GM18909 (cell line): Measurements from ENCODE around the gene DNAJC21.
"Not testable (repeated sequence)": the region's sequence is repeated elsewhere in the genome, so short reads cannot be mapped to it uniquely, and the experiment has no call there.

Experiments
- ATAC-seq: cut with Tn5 transposase; IDR thresholded peaks from one replicate; pipeline ENCODE4 v1.9.1; 2021; ENCODE audit warnings: mild to moderate bottlenecking; ENCODE audit not compliant: unreplicated experiment, poor library complexity

The DNAJC21 gene

GRCh38 chr5:34971655-34972054, 42.3 kb downstream of the DNAJC21 start:
- not testable (repeated sequence) for ATAC-seq

- no peak for ATAC-seq
These were observed 47.0 kb downstream of the DNAJC21 start for GRCh38 chr5:34976347-34976746.

DNA sequence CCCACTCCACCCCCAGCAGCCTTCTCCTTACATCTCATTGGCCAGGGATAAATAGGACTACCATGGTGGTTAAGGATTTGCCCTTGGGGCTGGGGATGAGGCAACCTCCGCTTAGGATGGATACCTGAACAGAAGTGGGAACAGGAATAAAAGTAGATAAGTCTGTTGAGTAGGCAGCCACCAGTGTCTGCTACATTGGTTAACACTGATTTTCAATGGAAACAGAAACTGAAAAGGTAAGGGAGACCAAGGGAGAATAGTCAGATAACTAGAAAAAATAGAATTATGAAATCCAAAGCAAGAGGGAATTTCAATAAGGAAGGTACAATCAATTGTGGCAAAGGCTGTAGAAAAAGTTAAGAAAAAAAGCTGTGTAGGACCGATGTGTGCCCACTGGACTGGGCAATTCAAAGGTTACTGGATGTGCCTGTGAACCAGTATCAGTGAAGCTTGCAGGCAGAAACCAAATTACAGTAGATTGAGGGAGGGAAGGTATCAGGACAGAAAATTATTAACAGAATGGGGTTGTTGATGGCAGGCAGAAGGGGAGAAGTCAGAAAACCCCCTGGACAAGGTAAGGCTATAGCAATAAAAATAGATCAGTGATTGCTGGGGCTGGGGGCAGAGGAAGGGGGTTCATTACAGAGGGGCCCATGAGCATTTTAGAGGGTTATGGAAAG, 48.7 kb downstream of the DNAJC21 start:
- ATAC-seq = peak; percentile 95

GRCh38 chr5:34978681-34979080, 49.3 kb downstream of the DNAJC21 start:
- ATAC-seq = peak; percentile 62

- ATAC-seq = no peak
These were observed 53.5 kb downstream of the DNAJC21 start for GRCh38 chr5:34982823-34983222.

- no peak for ATAC-seq
These were observed 57.6 kb downstream of the DNAJC21 start for GRCh38 chr5:34986965-34987364.

GRCh38 chr5:34991486-34992238, 62.3 kb downstream of the DNAJC21 start:
- no peak for ATAC-seq

DNA sequence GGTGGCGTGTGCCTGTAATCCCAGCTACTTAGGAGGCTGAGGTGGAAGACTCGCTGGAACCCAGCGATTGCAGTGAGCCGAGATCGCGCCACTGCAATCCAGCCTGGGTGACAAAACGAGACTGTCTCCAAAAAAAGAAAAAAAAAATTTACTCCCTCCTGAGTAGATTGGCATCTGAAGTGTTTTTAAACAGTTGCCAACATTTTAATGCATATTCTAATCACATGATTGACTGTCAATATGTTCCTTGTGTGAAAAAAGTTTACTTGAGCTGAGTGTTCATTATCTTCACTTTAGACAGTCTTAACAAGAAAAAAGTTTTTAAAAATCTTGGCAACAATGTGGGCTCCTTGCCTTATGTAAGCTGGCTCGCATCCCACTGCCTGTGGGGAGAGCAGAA, 64.6 kb downstream of the DNAJC21 start:
- ATAC-seq = no peak

GRCh38 chr5:34996261-34996660, 66.9 kb downstream of the DNAJC21 start:
- ATAC-seq = no peak

GRCh38 chr5:34998058-34998789, 68.9 kb downstream of the DNAJC21 start:
- ATAC-seq = no peak

- ATAC-seq = no peak
These were observed 72.5 kb downstream of the DNAJC21 start for GRCh38 chr5:35001842-35002241.

- ATAC-seq = no peak
These were observed 73.1 kb downstream of the DNAJC21 start for GRCh38 chr5:35002459-35002858.

DNA sequence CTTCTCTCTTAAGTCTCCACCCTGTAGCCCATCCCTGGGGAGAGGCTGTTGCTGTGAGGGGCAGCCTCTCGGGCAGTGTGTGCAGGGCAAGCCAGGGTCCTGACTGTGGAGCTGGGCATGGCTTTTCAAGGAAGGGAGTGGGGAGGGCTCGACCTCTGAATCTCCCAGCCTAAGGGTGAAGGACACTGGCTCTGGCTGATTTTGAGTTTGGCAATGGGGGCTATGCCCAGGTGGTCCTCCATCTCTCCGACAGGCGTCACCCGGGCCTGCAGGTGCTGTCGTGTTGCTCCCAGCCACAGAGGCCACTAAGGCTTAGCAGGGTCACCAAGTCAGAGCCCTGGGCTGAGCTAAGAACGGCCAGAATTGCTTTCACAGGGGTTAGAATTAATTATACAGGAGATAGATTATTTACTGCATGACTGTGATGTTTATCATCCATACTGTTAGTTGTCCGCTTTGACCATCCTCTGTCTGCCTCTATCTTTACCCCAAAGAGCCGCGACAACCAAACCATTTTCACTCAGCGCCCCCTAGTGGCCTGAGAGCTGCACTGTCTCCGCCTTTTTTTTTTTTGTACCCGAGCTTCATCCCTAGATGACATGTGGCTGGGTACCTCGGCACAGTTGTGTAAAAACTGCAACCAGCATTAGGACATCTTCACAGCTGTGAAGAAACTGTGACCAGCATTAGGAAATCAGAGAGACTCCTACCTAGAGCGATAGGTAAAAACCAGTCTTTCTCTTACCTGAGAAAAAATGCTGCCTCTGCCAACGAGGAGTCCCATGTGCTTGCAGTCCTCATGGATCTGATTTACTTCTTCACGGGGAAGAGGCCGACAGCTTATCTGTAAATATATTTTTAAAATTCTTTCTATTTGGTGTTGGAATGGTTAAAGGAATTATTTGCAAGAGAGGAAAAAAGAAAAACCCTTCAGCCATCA, 73.9 kb downstream of the DNAJC21 start:
- peak; percentile 79 for ATAC-seq

- ATAC-seq = no peak
These were observed 74.8 kb downstream of the DNAJC21 start for GRCh38 chr5:35004200-35004599.

GRCh38 chr5:35004771-35005170, 75.4 kb downstream of the DNAJC21 start:
- no peak for ATAC-seq
